ENCODE results near the gene CMC2.

DNA sequence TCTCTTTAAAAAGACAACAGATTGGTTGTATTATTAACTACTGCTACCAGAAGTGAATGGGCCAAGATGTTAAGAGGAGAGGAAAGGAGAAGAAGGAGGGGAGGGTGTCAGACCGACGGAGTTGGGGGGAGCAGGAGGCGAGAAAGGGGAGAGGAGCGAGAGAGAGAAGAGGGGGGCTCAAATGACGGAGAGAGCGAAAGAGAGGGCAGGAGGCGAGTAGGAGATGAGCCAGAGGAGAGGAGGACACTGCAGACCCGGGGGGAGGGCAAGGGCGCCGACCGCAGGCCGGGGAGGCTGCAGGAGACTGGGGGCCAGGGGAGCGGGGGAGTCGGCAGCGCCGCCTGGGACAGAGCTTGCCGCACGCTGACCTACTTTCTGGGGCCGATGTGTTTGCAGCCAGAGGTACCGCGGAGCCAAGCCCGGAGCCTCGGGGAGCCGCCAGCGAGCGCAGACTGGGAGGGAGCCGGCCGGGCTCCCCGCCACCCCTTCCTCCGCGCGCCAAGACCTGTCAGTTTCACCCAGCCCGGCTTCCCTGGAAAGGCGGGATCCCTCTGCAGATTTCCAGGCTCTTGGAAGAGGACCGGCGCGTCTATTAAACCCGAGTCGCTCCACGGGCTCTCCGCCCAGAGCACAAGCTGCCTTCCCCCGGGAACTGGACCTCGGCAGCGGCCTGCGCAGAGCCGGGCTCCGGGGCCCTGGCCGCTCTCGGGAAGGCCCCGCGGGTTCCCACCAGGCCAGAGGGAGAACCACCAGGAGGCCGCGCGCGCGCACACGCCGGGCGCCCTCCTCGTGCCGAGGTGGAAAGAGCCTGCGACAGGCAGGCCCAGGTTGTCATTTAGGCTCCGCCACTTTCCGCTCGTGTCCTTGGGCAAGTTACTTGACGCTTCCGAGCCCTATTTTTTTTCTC lies 74.6 kb downstream of the CMC2 start:
- TF ChIP-seq TAF1 (IDR thresholded peaks at IDR 0.05; ENCODE audit: low read depth, low read length) (no peak), POLR2A (IDR thresholded peaks at IDR 0.05; ENCODE audit: low read depth, low read length) (no peak)

Measured in GM12891 (cell line).